ENCODE data around the gene BMP3.

BMP3 gene

DNA sequence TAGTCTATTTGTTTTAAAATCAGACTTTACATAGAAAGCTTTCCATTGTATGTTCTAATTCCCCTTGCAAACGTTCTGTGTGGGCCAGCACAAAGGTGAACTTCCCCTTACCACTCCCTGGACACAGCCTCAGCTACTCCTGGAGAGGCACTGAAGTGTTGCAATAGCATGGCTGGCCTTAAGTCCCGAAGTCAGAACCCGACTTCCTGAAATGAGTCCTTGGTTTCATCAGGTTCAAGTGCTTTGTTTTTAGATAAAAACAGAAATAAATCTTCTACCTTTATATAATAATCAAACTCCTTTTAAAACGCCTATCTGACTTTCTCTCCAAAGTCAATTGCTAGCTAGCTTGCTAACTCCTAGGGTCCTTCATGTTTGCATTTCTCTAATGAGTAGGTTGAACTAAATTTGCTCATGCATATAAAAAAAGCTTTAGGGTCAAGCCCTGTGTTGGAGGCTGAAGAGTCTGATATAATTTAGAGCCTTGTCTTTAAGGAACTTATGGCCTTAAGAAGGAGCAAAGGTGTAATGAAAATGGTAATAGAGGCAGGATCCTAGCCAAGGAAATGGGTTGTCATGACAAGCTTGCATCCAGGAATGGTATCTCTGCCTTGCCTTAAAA is 9.0 kb downstream of the BMP3 start:
- H3K79me2 ChIP-seq (ENCODE audit: low read length): no peaks in the 10 kb centered on the region
- no peak overlapping the region for H3K9ac ChIP-seq (ENCODE audit: low read length)
- peak overlapping the region; percentile 22 for H3K4me3 ChIP-seq (ENCODE audit: low read length)

DNA sequence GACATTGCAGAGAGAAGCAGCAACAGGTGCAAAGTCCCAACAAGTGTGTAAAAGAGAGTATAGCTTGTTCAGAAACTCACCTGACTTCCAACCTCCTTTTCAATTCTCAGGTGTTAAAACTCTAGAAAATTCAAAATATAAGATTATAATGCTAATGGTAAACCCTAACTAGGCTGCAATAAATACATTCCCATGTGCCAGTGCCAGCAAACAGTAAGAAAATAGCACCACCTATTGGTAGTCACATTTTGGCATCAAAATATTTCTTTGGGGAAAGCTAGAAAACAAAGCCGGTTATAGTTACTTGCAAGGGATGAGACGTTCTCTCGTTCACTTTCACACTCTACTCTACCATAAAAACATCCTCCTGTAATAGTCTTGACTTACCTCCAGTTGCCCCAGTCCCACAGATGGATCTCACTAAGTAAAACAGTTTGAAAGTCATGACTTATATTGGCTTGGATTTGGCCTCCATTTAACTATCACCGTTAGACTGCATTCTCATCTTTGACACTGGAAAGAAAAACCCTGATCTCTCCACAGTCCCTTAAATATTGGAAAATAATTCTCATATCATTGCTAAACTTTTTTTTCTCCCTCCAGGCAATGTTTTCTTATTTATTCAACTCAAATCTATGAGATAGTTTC is 9.6 kb downstream of the BMP3 start:
- H3K9me3 ChIP-seq (ENCODE audit: insufficient read depth, low read length): no peaks in the 10 kb centered on the region
- no peaks in the 10 kb centered on the region for H3K79me2 ChIP-seq (ENCODE audit: low read length)
- H3K27me3 ChIP-seq (ENCODE audit: low read depth, low read length): peaks cover 13% of the 10 kb centered on the region
- TF ChIP-seq EZH2phosphoT487 (IDR thresholded peaks at IDR 0.05; ENCODE audit: low read depth): no peak
- TF ChIP-seq, protein P1, sequence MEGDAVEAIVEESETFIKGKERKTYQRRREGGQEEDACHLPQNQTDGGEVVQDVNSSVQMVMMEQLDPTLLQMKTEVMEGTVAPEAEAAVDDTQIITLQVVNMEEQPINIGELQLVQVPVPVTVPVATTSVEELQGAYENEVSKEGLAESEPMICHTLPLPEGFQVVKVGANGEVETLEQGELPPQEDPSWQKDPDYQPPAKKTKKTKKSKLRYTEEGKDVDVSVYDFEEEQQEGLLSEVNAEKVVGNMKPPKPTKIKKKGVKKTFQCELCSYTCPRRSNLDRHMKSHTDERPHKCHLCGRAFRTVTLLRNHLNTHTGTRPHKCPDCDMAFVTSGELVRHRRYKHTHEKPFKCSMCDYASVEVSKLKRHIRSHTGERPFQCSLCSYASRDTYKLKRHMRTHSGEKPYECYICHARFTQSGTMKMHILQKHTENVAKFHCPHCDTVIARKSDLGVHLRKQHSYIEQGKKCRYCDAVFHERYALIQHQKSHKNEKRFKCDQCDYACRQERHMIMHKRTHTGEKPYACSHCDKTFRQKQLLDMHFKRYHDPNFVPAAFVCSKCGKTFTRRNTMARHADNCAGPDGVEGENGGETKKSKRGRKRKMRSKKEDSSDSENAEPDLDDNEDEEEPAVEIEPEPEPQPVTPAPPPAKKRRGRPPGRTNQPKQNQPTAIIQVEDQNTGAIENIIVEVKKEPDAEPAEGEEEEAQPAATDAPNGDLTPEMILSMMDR (IDR thresholded peaks at IDR 0.05; ENCODE audit: low read depth, low read length): peak; percentile 94
- peak overlapping the region; percentile 11; the same call in 1 of the 2 replicates for H3K27ac ChIP-seq (ENCODE audit: low read length)
- H2AFZ ChIP-seq (ENCODE audit: low read depth, low read length): 0 out of 2 replicates have a peak overlapping the region, but pooled peaks have one; percentile 65
- H3K4me2 ChIP-seq (ENCODE audit: low read length): peak overlapping the region; percentile 59
- H4K20me1 ChIP-seq (ENCODE audit: insufficient read depth, low read length): no peaks in the 10 kb centered on the region
- no peak overlapping the region for H3K9ac ChIP-seq (ENCODE audit: low read length)
- no peaks in the 10 kb centered on the region for H3K36me3 ChIP-seq (replicated peaks; ENCODE audit: low read depth, low read length)
- peak overlapping the region; percentile 22 for H3K4me3 ChIP-seq (ENCODE audit: low read length)
- H3K4me1 ChIP-seq (ENCODE audit: low read length): peaks cover 21% of the 10 kb centered on the region

More for the DNA sequence above, 9.0 kb downstream of the BMP3 start:
- Histone ChIP-seq H3K27ac (ENCODE audit: low read length) (peak overlapping the region; percentile 11; the same call in 1 of the 2 replicates), H3K27me3 (ENCODE audit: low read depth, low read length) (peaks cover 13% of the 10 kb centered on the region), H2AFZ (ENCODE audit: low read depth, low read length) (no peak overlapping the region), H3K36me3 (replicated peaks; ENCODE audit: low read depth, low read length) (no peaks in the 10 kb centered on the region), H4K20me1 (ENCODE audit: insufficient read depth, low read length) (no peaks in the 10 kb centered on the region), H3K4me2 (ENCODE audit: low read length) (peak overlapping the region; percentile 59), H3K4me1 (ENCODE audit: low read length) (peaks cover 21% of the 10 kb centered on the region), H3K9me3 (ENCODE audit: insufficient read depth, low read length) (no peaks in the 10 kb centered on the region)
- TF ChIP-seq, protein P1 (IDR thresholded peaks at IDR 0.05; ENCODE audit: low read depth, low read length): no peak
- TF ChIP-seq EZH2phosphoT487 (IDR thresholded peaks at IDR 0.05; ENCODE audit: low read depth): no peak

DNA sequence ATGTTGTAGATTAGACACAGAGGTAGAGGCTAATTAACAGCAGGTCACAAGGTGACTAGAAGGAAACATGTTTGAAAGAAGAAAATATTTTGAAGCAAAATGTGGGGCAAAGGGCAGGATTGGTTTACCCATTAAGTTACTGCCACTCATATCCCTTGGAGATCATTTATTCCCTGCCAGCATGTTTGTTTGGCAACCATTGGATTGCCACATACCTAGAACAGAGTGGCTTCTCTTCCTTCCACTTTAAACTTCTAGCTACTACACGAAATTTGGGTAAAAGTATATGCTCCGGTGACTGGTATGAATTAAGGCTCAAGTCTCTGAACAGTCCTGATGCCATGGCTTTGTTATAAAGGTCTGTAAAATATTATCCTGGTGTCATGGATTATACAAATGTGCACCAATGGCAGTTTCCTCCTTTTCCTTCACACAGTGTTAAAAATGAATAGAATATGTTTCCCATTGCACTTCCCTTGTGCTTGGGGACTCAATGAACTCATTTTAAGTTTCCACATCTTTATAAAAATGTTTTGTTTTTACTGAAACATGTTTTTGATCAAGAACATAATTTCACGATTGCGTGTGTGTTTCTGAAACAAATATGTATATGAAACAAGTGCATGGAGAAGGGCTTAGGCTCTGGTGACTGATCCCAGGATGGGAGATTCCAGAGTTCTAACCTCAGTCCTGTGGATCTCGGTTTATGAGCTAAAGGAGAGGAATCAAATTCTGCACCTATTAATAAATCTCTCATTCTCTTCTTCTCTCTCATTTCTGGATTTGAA is 12.3 kb downstream of the BMP3 start:
- Histone ChIP-seq H3K36me3 (replicated peaks; ENCODE audit: low read depth, low read length) (no peaks in the 10 kb centered on the region), H3K4me1 (ENCODE audit: low read length) (peaks cover 21% of the 10 kb centered on the region), H3K4me2 (ENCODE audit: low read length) (no peak overlapping the region), H2AFZ (ENCODE audit: low read depth, low read length) (no peak overlapping the region), H3K27ac (ENCODE audit: low read length) (no peak overlapping the region), H3K4me3 (ENCODE audit: low read length) (no peak overlapping the region), H3K9me3 (ENCODE audit: insufficient read depth, low read length) (no peaks in the 10 kb centered on the region), H3K9ac (ENCODE audit: low read length) (no peak overlapping the region), H3K27me3 (ENCODE audit: low read depth, low read length) (peaks cover 32% of the 10 kb centered on the region), H3K79me2 (ENCODE audit: low read length) (no peaks in the 10 kb centered on the region), H4K20me1 (ENCODE audit: insufficient read depth, low read length) (no peaks in the 10 kb centered on the region)
- TF ChIP-seq, protein P1 (IDR thresholded peaks at IDR 0.05; ENCODE audit: low read depth, low read length): no peak
- no peak for TF ChIP-seq EZH2phosphoT487 (IDR thresholded peaks at IDR 0.05; ENCODE audit: low read depth)

DNA sequence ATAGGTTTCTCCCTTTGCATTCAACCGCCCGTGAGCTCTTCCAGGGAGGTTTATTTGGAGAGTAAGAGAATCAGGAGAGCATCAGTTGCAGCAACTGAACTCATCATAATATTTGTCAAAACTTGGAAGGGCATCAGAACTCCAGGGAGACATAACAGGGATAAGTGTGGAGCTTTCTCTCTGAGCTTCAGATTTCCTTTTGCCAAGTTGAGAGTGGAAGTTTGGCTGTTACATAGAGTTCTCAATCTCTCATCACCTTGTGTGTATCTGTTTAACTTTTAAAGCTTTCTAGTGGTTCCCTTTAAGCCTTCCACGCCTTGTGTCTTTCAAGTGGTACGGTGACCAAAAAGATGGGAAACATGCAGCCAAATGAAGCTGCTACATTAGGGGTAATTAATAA is 18.8 kb downstream of the BMP3 start:
- Histone ChIP-seq H3K9me3 (ENCODE audit: insufficient read depth, low read length) (no peaks in the 10 kb centered on the region), H3K27me3 (ENCODE audit: low read depth, low read length) (peaks cover 54% of the 10 kb centered on the region), H3K4me2 (ENCODE audit: low read length) (no peak overlapping the region), H3K79me2 (ENCODE audit: low read length) (no peaks in the 10 kb centered on the region), H4K20me1 (ENCODE audit: insufficient read depth, low read length) (no peaks in the 10 kb centered on the region), H3K36me3 (replicated peaks; ENCODE audit: low read depth, low read length) (no peaks in the 10 kb centered on the region), H3K9ac (ENCODE audit: low read length) (no peak overlapping the region), H2AFZ (ENCODE audit: low read depth, low read length) (no peak overlapping the region), H3K27ac (ENCODE audit: low read length) (no peak overlapping the region), H3K4me3 (ENCODE audit: low read length) (no peak overlapping the region), H3K4me1 (ENCODE audit: low read length) (peaks cover 28% of the 10 kb centered on the region)
- TF ChIP-seq, protein P1 (IDR thresholded peaks at IDR 0.05; ENCODE audit: low read depth, low read length): no peak
- TF ChIP-seq EZH2phosphoT487 (IDR thresholded peaks at IDR 0.05; ENCODE audit: low read depth): no peak

Data from OCI-LY3 (cell line).